Hematopoietic multipotent progenitor cell treated with erythropoietin and hydrocortisone succinate and interleukin-3 and kit ligand, for 6 days (in vitro differentiated cells): ENCODE measurements around the gene CACNA2D3.

Source experiments
- DNase-seq: peaks from one replicate; pipeline ENCODE4 v3.0.0-alpha.2; 2015

The CACNA2D3 gene

GRCh38 chr3:54988302-54988837, 866.0 kb downstream of the CACNA2D3 start:
- no peak for DNase-seq

GRCh38 chr3:54988838-54989630, 866.7 kb downstream of the CACNA2D3 start:
- peak; percentile 9 for DNase-seq

DNA sequence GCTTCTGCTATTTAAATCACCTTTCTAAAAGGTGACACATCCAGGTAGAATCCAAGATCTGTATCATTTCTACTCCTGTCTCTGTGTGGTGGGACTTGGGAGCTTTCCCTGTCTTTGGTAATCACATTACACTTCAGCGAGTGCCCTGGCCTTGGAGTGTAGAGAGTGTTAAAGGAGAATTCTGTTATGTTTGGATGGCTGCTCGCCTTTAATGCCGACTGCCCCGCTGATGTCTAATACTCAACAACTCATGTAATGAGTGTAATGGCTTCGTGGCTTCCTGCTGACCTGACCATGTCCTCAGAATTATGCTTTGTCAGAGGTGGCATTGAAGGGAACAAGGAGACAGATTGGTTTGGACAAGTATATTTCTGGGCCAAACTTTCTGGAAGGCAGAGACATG, 871.8 kb downstream of the CACNA2D3 start:
- no peak for DNase-seq

GRCh38 chr3:54999159-54999558, 876.8 kb downstream of the CACNA2D3 start:
- DNase-seq = peak; percentile 8

DNA sequence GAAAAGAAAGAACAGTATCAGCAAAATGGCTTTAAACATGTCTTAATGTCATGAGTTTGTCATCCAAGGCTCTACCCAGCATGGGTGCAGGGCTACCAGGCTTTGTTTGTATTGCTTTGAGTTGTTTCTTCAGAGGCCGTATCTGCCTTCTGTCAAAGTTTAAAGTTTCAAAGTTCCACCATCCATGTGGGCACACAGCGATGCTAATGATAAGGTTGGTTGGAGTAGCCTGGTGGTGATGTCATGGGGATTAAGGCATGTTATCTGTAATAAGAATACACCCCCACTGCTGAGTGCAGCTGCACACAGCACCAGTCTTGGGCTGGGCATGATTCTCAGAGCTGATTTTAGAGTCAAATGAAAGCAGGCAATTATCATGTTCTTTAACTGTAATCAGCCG, 877.5 kb downstream of the CACNA2D3 start:
- DNase-seq = peak; percentile 7

DNA sequence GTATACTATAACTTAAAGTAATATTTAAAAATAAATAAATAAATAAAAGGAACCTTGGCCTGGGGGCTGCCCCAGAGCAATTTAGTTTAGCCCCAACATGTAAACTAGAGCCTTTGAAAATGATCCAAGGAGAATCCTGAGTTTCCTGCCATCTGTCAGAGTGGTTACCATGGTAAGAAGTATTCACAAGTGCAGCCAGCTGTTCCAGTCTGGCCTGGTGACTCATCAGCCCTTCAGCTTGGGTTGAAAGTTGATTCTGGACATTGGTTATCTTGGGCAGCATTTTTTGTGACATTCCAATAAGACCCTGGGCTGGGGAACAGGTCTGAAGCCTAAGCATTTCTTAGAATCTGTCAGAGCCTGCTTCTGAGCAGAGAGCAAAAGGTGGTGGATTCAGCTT, 878.2 kb downstream of the CACNA2D3 start:
- no peak for DNase-seq

- DNase-seq = no peak
These were observed 878.6 kb downstream of the CACNA2D3 start for GRCh38 chr3:55000953-55001352.

DNA sequence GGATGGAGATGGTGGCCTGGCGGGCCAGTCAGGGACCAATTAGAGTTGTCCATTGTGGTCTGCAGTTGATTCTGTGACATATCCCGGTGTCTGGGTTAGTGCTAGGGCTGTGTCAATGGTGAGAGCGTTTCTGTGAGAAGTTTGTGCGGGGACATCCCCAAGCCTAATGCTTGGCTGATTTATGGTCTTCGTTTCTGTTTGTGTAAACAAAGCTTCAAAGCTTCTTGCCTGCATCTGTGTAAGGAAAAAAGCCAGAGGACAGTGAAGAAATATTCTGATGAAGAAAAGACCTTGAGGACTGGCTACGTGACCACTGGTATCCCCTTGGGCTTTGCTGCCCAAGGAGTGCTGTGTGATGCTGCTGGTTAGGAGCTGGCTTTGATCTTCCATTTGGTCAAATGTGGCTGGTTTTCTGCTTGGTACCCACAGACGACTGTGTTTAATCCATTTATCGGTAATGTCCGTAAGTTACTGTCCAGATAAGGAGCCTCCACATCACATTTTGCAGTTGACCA, 880.1 kb downstream of the CACNA2D3 start:
- DNase-seq = no peak

- DNase-seq = no peak
These were observed 883.9 kb downstream of the CACNA2D3 start for GRCh38 chr3:55006244-55006676.

DNA sequence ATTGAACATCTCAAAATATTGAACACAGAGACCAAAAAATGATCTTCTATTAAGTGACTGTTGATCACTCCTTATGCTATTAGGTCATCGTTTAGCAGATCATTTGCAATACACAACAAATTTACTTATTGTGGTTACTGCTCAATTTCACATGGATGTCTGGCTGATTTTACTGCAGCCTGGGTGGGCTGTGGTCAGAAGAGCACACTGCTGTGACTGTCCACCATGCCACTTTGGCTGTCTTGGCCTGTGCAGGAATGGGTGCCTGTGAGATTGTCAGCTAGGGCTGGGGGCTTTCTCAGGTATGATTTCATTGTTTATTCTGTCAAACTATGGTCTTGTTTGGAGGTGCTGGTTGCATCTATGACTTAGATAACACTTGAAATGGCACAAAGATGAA, 885.6 kb downstream of the CACNA2D3 start:
- DNase-seq = no peak

GRCh38 chr3:55009372-55009771, 887.0 kb downstream of the CACNA2D3 start:
- DNase-seq = no peak

- DNase-seq = no peak
These were observed 889.7 kb downstream of the CACNA2D3 start for GRCh38 chr3:55012091-55012490.

DNA sequence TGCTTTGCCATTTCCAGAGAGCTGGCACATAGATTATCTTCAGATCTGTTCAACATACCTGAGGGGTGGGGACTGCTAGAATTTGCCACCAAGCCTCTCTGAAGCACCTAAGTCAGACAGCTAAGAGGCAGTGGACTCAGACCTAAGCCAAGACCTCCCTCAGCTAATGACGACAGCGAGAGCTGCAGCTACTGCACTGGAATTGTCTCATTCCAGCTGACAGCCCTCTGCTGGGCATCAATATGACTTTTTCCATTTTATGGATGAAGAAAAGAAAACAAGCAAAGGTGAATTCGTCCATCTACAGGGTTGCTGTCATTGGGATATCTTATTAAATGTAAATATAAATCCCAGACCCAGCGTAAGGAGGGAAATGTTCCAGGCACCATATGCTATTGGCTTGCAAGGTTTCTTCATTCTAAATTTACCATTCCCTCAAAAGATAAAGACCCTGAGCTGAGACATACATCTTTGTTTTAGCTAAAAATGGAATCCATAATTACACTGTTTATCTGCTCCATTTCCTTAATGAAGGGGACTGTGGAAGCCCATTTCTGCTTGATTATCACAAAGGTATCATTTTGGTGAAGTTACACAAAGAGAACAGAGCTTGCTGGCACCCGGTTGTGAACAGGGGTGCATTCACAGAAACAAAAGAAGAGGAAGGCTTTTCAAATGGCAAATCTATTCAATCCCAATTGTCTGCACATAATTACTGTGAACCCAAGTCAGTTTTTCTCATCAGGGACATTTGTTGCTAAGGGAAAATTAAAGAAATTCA, 891.0 kb downstream of the CACNA2D3 start:
- DNase-seq = no peak

GRCh38 chr3:55014081-55014480, 891.7 kb downstream of the CACNA2D3 start:
- DNase-seq = no peak

DNA sequence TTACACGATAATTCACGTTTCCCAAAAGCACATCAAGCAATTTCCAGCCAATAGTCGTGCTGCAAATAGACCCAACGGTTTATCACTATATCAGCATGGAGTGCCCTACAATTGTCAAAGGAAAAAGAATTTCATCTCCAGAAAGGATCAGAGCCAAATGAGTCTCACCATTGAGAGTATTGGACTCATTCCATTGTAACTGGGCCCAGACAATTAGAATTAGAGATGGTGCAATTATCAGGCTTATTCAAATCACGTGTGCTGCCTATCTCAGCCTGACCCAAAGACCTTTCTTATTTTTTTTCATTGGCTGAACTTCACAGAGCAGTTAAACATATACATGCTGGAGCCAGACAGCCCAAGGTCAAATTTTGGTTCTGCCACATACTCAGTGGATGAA, 892.6 kb downstream of the CACNA2D3 start:
- no peak for DNase-seq

GRCh38 chr3:55017876-55018275, 895.5 kb downstream of the CACNA2D3 start:
- DNase-seq = no peak

- DNase-seq = no peak
These were observed 908.6 kb downstream of the CACNA2D3 start for GRCh38 chr3:55030938-55031337.

GRCh38 chr3:55036883-55037577, 914.7 kb downstream of the CACNA2D3 start:
- no peak for DNase-seq

GRCh38 chr3:55042591-55042990, 920.2 kb downstream of the CACNA2D3 start:
- no peak for DNase-seq

DNA sequence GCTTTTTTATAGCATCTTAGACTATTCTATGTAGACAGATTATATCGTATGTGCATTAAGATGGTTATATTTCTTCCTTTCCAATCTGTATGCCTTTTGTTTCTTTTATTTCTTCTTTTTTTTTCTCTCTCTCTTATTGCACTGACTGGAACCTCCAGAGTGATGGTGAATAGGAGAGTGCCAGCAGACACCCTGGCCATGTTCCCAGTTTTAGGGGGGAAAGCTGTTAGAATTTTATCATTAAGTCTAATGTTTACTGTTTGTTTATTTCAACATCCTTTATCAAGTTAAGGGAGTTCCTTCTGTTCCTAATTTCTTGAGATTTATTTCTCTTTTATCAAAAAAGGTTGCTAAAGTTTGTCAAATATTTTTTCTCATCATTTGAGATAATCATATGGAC, 922.1 kb downstream of the CACNA2D3 start:
- DNase-seq = no peak

GRCh38 chr3:55059027-55059629, 936.8 kb downstream of the CACNA2D3 start:
- no peak for DNase-seq

GRCh38 chr3:55060896-55061719, 938.8 kb downstream of the CACNA2D3 start:
- no peak for DNase-seq
